Measurements from ENCODE around the gene PIP5K1B.

GRCh38 chr9:68759981-68760673, 55.1 kb downstream of the PIP5K1B start:
- no peak for TF ChIP-seq CTCF (IDR thresholded peaks at IDR 0.05; ENCODE audit: low read length)
- TF ChIP-seq EZH2phosphoT487 (IDR thresholded peaks at IDR 0.05; ENCODE audit: low read length): no peak

All from MM.1S (cell line).